MM.1S (cell line): Measurements from ENCODE around the gene SFXN5.

Experiments used
- CTCF ChIP-seq: fragments of 300-600 bp; sonication (generic); IDR thresholded peaks from 2 replicates; pipeline ENCODE4 v1.5.1; 2016; ENCODE audit warnings: antibody characterized with exemption, low read length, mixed read lengths
- EZH2 ChIP-seq: fragments of 300-600 bp; sonication (generic); optimal IDR thresholded peaks from 2 replicates; pipeline ENCODE3; 2017; ENCODE audit warnings: low read depth, mild to moderate bottlenecking, antibody characterized with exemption, low read length, mixed read lengths
- EZH2phosphoT487 ChIP-seq: fragments of 300-600 bp; sonication (generic); IDR thresholded peaks from 2 replicates; pipeline ENCODE4 v1.6.1; 2018; ENCODE audit warnings: antibody characterized with exemption, low read length

GRCh38 chr2:72895759-72896281 is 175.7 kb downstream of the SFXN5 start:
- TF ChIP-seq CTCF (no peak), EZH2phosphoT487 (no peak), EZH2 (no peak)
